Chondrocyte (in vitro differentiated cells): ENCODE measurements around the gene RAB30. TPM values are rescaled to one million over a fixed set of nuclear protein-coding genes. Genes with fewer than 3 reads are reported as not detected.

ENCODE experiments used
- DNase-seq: peaks from one replicate; pipeline ENCODE4 v3.0.0; 2021; ENCODE audit warnings: mixed read lengths, low spot score
- H3K27ac Mint-ChIP-seq: one replicate; pipeline ENCODE4 v1.8.0; 2021; ENCODE audit warnings: mild to moderate bottlenecking, moderate library complexity, mixed read lengths; ENCODE audit not compliant: unreplicated experiment
- H3K27me3 Mint-ChIP-seq: 2 replicates; pipeline ENCODE4 v1.8.0; 2021; ENCODE audit warnings: low read depth, mixed read lengths
- H3K36me3 Mint-ChIP-seq: 2 replicates; pipeline ENCODE4 v1.8.0; 2021; ENCODE audit warnings: low read depth, mixed read lengths
- H3K4me1 Mint-ChIP-seq: 2 replicates; pipeline ENCODE4 v1.8.0; 2021; ENCODE audit warnings: low read depth, mild to moderate bottlenecking, mixed read lengths
- H3K4me3 Mint-ChIP-seq: one replicate; pipeline ENCODE4 v1.8.0; 2021; ENCODE audit warnings: mild to moderate bottlenecking, moderate library complexity, mixed read lengths; ENCODE audit not compliant: unreplicated experiment
- H3K9me3 Mint-ChIP-seq: 2 replicates; pipeline ENCODE4 v1.8.0; 2021; ENCODE audit warnings: low read depth, mixed read lengths
- total RNA-seq: library from RNA; stranded (reverse); gene quantifications from 3 replicates; pipeline ENCODE4 v1.2.1, GENCODE V29; 2021
- TF ChIP-seq, protein P1 (sequence below): fragments of 200-600 bp; sonication (generic); IDR thresholded peaks from 2 replicates; pipeline ENCODE4 v1.5.0; 2021; ENCODE audit warnings: antibody characterized with exemption, mild to moderate bottlenecking, moderate library complexity

Gene RAB30
- total RNA-seq, 1 donor from 2014 or later = 52.6 TPM

- Mint-ChIP-seq H3K9me3 (no peaks in the 10 kb centered on the region), H3K27ac (no peak overlapping the region)
- DNase-seq = no peak
Observed at GRCh38 chr11:82924522-82925224, 147.0 kb downstream of the RAB30 start.

More at GRCh38 chr11:82924522-82925224, 147.0 kb downstream of the RAB30 start:
- H3K27me3 Mint-ChIP-seq = no peaks in the 10 kb centered on the region
- H3K4me1 Mint-ChIP-seq = peaks cover 3% of the 10 kb centered on the region
- TF ChIP-seq, protein P1, sequence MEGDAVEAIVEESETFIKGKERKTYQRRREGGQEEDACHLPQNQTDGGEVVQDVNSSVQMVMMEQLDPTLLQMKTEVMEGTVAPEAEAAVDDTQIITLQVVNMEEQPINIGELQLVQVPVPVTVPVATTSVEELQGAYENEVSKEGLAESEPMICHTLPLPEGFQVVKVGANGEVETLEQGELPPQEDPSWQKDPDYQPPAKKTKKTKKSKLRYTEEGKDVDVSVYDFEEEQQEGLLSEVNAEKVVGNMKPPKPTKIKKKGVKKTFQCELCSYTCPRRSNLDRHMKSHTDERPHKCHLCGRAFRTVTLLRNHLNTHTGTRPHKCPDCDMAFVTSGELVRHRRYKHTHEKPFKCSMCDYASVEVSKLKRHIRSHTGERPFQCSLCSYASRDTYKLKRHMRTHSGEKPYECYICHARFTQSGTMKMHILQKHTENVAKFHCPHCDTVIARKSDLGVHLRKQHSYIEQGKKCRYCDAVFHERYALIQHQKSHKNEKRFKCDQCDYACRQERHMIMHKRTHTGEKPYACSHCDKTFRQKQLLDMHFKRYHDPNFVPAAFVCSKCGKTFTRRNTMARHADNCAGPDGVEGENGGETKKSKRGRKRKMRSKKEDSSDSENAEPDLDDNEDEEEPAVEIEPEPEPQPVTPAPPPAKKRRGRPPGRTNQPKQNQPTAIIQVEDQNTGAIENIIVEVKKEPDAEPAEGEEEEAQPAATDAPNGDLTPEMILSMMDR = no peak
- no peaks in the 10 kb centered on the region for H3K36me3 Mint-ChIP-seq
- no peak overlapping the region for H3K4me3 Mint-ChIP-seq

Other genes with a start within 250 kb of the RAB30 start
- gene PRCP, start 171.5 kb downstream of the RAB30 start, total RNA-seq = 51.2 to 58.9 TPM (median 56.6 TPM) in 3 replicates
- gene DDIAS, start 170.2 kb downstream of the RAB30 start, total RNA-seq = 1.2 to 3.5 TPM (median 1.8 TPM) in 3 replicates
- gene PCF11, start 85.2 kb upstream of the RAB30 start, total RNA-seq = 36.4 to 42.4 TPM (median 39.7 TPM) in 3 replicates
- 10.4 to 12.9 TPM (median 11.4 TPM) in 3 replicates for gene ANKRD42, start 121.8 kb upstream of the RAB30 start, total RNA-seq
- 37.7 to 55.3 TPM (median 38.7 TPM) in 3 replicates for gene CCDC90B, start 214.5 kb upstream of the RAB30 start, total RNA-seq